Ectodermal cell (in vitro differentiated cells): ENCODE measurements around the gene ABCA5.
"Not testable (repeated sequence)": the region's sequence is repeated elsewhere in the genome, so short reads cannot be mapped to it uniquely, and the experiment has no call there.

Source experiments
- H3K27ac ChIP-seq: 2 replicates; pipeline ENCODE4 v1.7.0; 2013; ENCODE audit warnings: mild to moderate bottlenecking, low read depth, low read length; ENCODE audit not compliant: insufficient read depth, poor library complexity, severe bottlenecking
- H3K27me3 ChIP-seq: 2 replicates; pipeline ENCODE4 v1.7.0; 2013; ENCODE audit warnings: mild to moderate bottlenecking, low read length; ENCODE audit not compliant: insufficient read depth, control insufficient read depth, poor library complexity, severe bottlenecking
- H3K36me3 ChIP-seq: one replicate; pipeline ENCODE4 v1.7.0; 2013; ENCODE audit warnings: low read length; ENCODE audit not compliant: control insufficient read depth, insufficient read depth
- H3K4me1 ChIP-seq: one replicate; pipeline ENCODE4 v1.7.0; 2013; ENCODE audit warnings: low read length; ENCODE audit not compliant: control insufficient read depth, insufficient read depth
- H3K4me3 ChIP-seq: 2 replicates; pipeline ENCODE4 v1.7.0; 2013; ENCODE audit warnings: low read depth, low read length, control low read depth; ENCODE audit not compliant: insufficient read depth
- H3K9me3 ChIP-seq: 2 replicates; pipeline ENCODE4 v1.7.0; 2013; ENCODE audit warnings: mild to moderate bottlenecking, low read length, moderate library complexity; ENCODE audit not compliant: control insufficient read depth
- WGBS, 2 experiments: methylation state at CpG; one replicate each; pipeline ENCODE4 v1.1.7; 2013; ENCODE audit warnings: missing lambda C conversion rate in 2 of 2; 5-methylcytosine and 5-hydroxymethylcytosine counted together

ABCA5 gene

GRCh38 chr17:69220098-69220497 is 106.8 kb downstream of the ABCA5 start:
- no peak overlapping the region for H3K4me3 ChIP-seq
- no peaks in the 10 kb centered on the region for H3K4me1 ChIP-seq
- no peaks in the 10 kb centered on the region for H3K36me3 ChIP-seq
- H3K27me3 ChIP-seq = no peaks in the 10 kb centered on the region
- H3K27ac ChIP-seq = no peak overlapping the region
- WGBS, 2 experiments = 60 to 100% methylated on average over 1 of the region's 1 CpG
- no peaks in the 10 kb centered on the region for H3K9me3 ChIP-seq

GRCh38 chr17:69218986-69219385 is 107.9 kb downstream of the ABCA5 start:
- no peak overlapping the region for H3K27ac ChIP-seq
- no peak overlapping the region for H3K4me3 ChIP-seq
- H3K27me3 ChIP-seq = no peaks in the 10 kb centered on the region
- no peaks in the 10 kb centered on the region for H3K4me1 ChIP-seq
- H3K36me3 ChIP-seq = no peaks in the 10 kb centered on the region
- no CpG with 5 or more reads among the region's 3 CpGs for WGBS, 2 experiments
- H3K9me3 ChIP-seq = no peaks in the 10 kb centered on the region

- Histone ChIP-seq H3K9me3 (no peaks in the 10 kb centered on the region), H3K4me3 (no peak overlapping the region), H3K36me3 (no peaks in the 10 kb centered on the region), H3K4me1 (no peaks in the 10 kb centered on the region), H3K27ac (no peak overlapping the region), H3K27me3 (no peaks in the 10 kb centered on the region)
- WGBS, 2 experiments = 83 to 84% methylated on average over 9 of the region's 9 CpGs
These were observed 113.7 kb downstream of the ABCA5 start for GRCh38 chr17:69213059-69213813.

GRCh38 chr17:69208640-69209039 is 118.3 kb downstream of the ABCA5 start:
- no peaks in the 10 kb centered on the region for H3K36me3 ChIP-seq
- H3K27me3 ChIP-seq = no peaks in the 10 kb centered on the region
- WGBS, 2 experiments = 90 to 94% methylated on average over 1 to 2 of the region's 2 CpGs
- H3K9me3 ChIP-seq = no peaks in the 10 kb centered on the region
- no peaks in the 10 kb centered on the region for H3K4me1 ChIP-seq
- H3K27ac ChIP-seq = no peak overlapping the region
- no peak overlapping the region for H3K4me3 ChIP-seq

- Histone ChIP-seq H3K4me1 (no peaks in the 10 kb centered on the region), H3K27ac (no peak overlapping the region), H3K9me3 (no peaks in the 10 kb centered on the region), H3K4me3 (no peak overlapping the region), H3K36me3 (no peaks in the 10 kb centered on the region), H3K27me3 (no peaks in the 10 kb centered on the region)
- WGBS, 2 experiments = 97 to 100% methylated on average over 4 of the region's 4 CpGs
These were observed 119.8 kb downstream of the ABCA5 start for GRCh38 chr17:69207151-69207550.

GRCh38 chr17:69198238-69198637 is 128.7 kb downstream of the ABCA5 start:
- 93 to 97% methylated on average over 6 of the region's 6 CpGs for WGBS, 2 experiments
- no peaks in the 10 kb centered on the region for H3K4me1 ChIP-seq
- no peak overlapping the region for H3K4me3 ChIP-seq
- no peaks in the 10 kb centered on the region for H3K9me3 ChIP-seq
- H3K36me3 ChIP-seq = no peaks in the 10 kb centered on the region
- H3K27ac ChIP-seq = no peak overlapping the region
- H3K27me3 ChIP-seq = no peaks in the 10 kb centered on the region

DNA sequence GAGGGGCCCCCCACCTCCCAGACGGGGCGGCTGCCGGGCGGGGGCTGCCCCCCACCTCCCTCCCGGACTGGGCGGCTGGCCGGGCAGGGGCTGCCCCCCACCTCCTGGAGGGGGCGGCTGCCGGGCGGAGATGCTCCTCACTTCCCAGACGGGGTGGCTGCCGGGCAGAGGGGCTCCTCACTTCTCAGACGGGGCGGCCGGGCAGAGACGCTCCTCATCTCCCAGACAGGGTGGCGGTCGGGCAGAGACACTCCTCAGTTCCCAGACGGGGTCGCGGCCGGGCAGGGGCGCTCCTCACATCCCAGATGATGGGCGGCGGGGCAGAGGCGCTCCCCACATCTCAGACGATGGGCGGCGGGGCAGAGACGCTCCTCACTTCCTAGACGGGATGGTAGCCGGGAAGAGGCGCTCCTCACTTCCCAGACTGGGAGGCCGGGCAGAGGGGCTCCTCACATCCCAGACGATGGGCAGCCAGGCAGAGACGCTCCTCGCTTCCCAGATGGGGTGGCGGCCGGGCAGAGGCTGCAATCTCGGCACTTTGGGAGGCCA is 130.8 kb downstream of the ABCA5 start:
- H3K4me3 ChIP-seq, H3K27me3 ChIP-seq, H3K9me3 ChIP-seq, H3K36me3 ChIP-seq, H3K27ac ChIP-seq, H3K4me1 ChIP-seq: not testable (repeated sequence)
- 94 to 97% methylated on average over 37 to 40 of the region's 40 CpGs for WGBS, 2 experiments
